ENCODE data around the gene MINDY2.

Gene MINDY2

GRCh38 chr15:58862326-58862725, 91.2 kb downstream of the MINDY2 start:
- no peak for TF ChIP-seq NFIC (IDR thresholded peaks at IDR 0.05)
- no peak for TF ChIP-seq ZBTB7A (IDR thresholded peaks at IDR 0.05; ENCODE audit: low read depth)
- TF ChIP-seq MAX (IDR thresholded peaks at IDR 0.05), result no peak
- TF ChIP-seq YY1 (IDR thresholded peaks at IDR 0.05; ENCODE audit: low read depth), result no peak
- TF ChIP-seq RAD21 (IDR thresholded peaks at IDR 0.05; ENCODE audit: low read depth), result no peak
- no peak for TF ChIP-seq TCF12 (IDR thresholded peaks at IDR 0.05; ENCODE audit: low read depth)
- TF ChIP-seq EGR1 (IDR thresholded peaks at IDR 0.05), result no peak
- TF ChIP-seq TEAD4 (IDR thresholded peaks at IDR 0.05), result no peak
- no peak for TF ChIP-seq CEBPB (IDR thresholded peaks at IDR 0.05)
- TF ChIP-seq FOXM1 (IDR thresholded peaks at IDR 0.05; ENCODE audit: borderline replicate concordance, low read depth), result no peak
- no peak for TF ChIP-seq USF1 (IDR thresholded peaks at IDR 0.05)
- TF ChIP-seq EP300 (IDR thresholded peaks at IDR 0.05; ENCODE audit: borderline replicate concordance), result no peak
- TF ChIP-seq CREB1 (IDR thresholded peaks at IDR 0.05; ENCODE audit: low read depth), result no peak
- no peak for TF ChIP-seq REST (IDR thresholded peaks at IDR 0.05; ENCODE audit: low read depth)
- TF ChIP-seq TAF1 (IDR thresholded peaks at IDR 0.05; ENCODE audit: low read depth), result no peak

GRCh38 chr15:58864602-58865424, 93.7 kb downstream of the MINDY2 start:
- TF ChIP-seq EP300 (IDR thresholded peaks at IDR 0.05; ENCODE audit: borderline replicate concordance) (no peak), REST (IDR thresholded peaks at IDR 0.05; ENCODE audit: low read depth) (no peak), USF1 (IDR thresholded peaks at IDR 0.05) (no peak), CEBPB (IDR thresholded peaks at IDR 0.05) (no peak), TCF12 (IDR thresholded peaks at IDR 0.05; ENCODE audit: low read depth) (no peak), CREB1 (IDR thresholded peaks at IDR 0.05; ENCODE audit: low read depth) (no peak), FOXM1 (IDR thresholded peaks at IDR 0.05; ENCODE audit: borderline replicate concordance, low read depth) (no peak), NFIC (IDR thresholded peaks at IDR 0.05) (no peak)

- TF ChIP-seq EGR1 (IDR thresholded peaks at IDR 0.05), result no peak
- TF ChIP-seq TCF12 (IDR thresholded peaks at IDR 0.05; ENCODE audit: low read depth), result no peak
- no peak for TF ChIP-seq FOXM1 (IDR thresholded peaks at IDR 0.05; ENCODE audit: borderline replicate concordance, low read depth)
- TF ChIP-seq NFIC (IDR thresholded peaks at IDR 0.05), result no peak
- no peak for TF ChIP-seq CREB1 (IDR thresholded peaks at IDR 0.05; ENCODE audit: low read depth)
- TF ChIP-seq YY1 (IDR thresholded peaks at IDR 0.05; ENCODE audit: low read depth), result no peak
- no peak for TF ChIP-seq RAD21 (IDR thresholded peaks at IDR 0.05; ENCODE audit: low read depth)
- no peak for TF ChIP-seq REST (IDR thresholded peaks at IDR 0.05; ENCODE audit: low read depth)
- TF ChIP-seq USF1 (IDR thresholded peaks at IDR 0.05), result no peak
- TF ChIP-seq ZBTB7A (IDR thresholded peaks at IDR 0.05; ENCODE audit: low read depth), result no peak
- no peak for TF ChIP-seq TEAD4 (IDR thresholded peaks at IDR 0.05)
- no peak for TF ChIP-seq MAX (IDR thresholded peaks at IDR 0.05)
- no peak for TF ChIP-seq EP300 (IDR thresholded peaks at IDR 0.05; ENCODE audit: borderline replicate concordance)
- no peak for TF ChIP-seq CEBPB (IDR thresholded peaks at IDR 0.05)
- TF ChIP-seq TAF1 (IDR thresholded peaks at IDR 0.05; ENCODE audit: low read depth), result no peak
Observed at GRCh38 chr15:58865425-58865880, 94.4 kb downstream of the MINDY2 start.
